ENCODE data around the gene GNAL. TPM values are rescaled to one million over a fixed set of nuclear protein-coding genes. Genes with fewer than 3 reads are reported as not detected.

The GNAL gene
- total RNA-seq, 1 experiment from 2014 or later: 4.6 TPM

DNA sequence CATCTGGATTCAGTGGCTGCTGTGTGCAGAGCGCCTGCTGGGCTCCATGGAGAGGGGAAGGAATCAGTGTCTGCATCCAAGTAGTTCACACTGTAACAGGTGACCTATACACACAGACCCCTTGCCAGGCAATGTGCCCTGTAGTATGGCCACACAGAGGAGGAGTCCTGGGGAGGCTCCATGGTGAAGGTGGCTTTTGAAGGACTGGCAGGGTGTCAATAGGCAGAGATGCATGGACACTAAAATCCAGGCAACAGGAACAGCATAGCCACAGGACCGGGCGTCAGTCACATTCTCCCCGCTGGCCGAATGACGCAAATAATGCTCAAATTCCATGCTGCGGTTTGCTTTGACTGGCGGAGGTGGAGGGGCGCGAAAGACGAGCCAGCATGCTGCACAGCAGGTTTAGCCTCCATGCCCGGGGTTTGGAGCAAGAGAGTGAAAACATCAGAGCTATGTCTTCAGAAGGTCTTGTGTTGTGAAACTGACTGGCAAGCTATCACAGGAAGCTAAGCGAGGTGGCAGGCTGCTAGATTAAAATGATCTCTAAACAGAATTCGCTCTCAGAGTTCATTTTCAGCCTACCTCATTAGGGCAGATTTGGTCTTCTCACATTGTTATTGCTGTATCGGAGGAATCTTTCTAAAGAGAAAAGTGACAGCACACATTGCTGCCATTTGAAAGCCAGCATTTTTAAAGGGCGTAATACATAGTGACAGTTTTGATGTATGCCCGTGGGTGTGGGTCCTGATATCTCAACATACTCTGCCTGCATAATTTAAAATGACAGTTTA, 161.0 kb downstream of the GNAL start:
- no TSS peak for BruUV-seq (replicated peaks)
- peak overlapping the region; percentile 87 for H3K4me2 ChIP-seq (ENCODE audit: low read length)
- H3K9ac ChIP-seq (ENCODE audit: low read length): peak overlapping the region; percentile 84

More for the DNA sequence above, 161.0 kb downstream of the GNAL start:
- CTCF ChIA-PET: no interaction called here
- Histone ChIP-seq H3K36me3 (ENCODE audit: control insufficient read depth in 1 of 2, insufficient read depth in 2 of 2, low read length in 2 of 2) (no peaks in the 10 kb centered on the region), H3K27me3 (ENCODE audit: insufficient read depth, low read length) (no peaks in the 10 kb centered on the region), H3K9me3 (ENCODE audit: control insufficient read depth in 1 of 2, insufficient read depth in 1 of 2, low read depth in 1 of 2, low read length in 2 of 2) (no peaks in the 10 kb centered on the region), H3K79me2 (ENCODE audit: insufficient read depth, low read length) (peaks cover 23% of the 10 kb centered on the region), H2AFZ (ENCODE audit: low read depth, low read length, poor library complexity, severe bottlenecking) (peak overlapping the region; percentile 89), H3K9me2 (ENCODE audit: insufficient read depth) (no peaks in the 10 kb centered on the region; the same call in 1 of the 2 replicates), H3K27ac (ENCODE audit: low read depth, low read length) (peak overlapping the region; percentile 32), H3K4me3 (replicated peaks in 1 of 2; ENCODE audit: low read depth in 1 of 2, low read length in 2 of 2) (peak overlapping the region; percentile 82 to 99), H4K20me1 (ENCODE audit: insufficient read depth) (no peaks in the 10 kb centered on the region), H3K4me1 (ENCODE audit: control insufficient read depth in 1 of 2, insufficient read depth in 2 of 2, low read length in 2 of 2) (peaks cover 18 to 40% of the 10 kb centered on the region in 2 experiments)
- intact Hi-C loops (cut with micrococcal nuclease): loop anchor here (2.0 kb wide), 2 partner anchors 59 to 131 kb away; partner anchors contain the start of genes IMPA2 and MPPE1
- POLR2A ChIA-PET: interaction anchor here (0.7 to 0.9 kb wide), 2 partner anchors 11 to 199 kb away, joined by 3 read pairs; no protein-coding TSS in a partner anchor
- no peak for TF ChIP-seq EZH2 (IDR thresholded peaks at IDR 0.05)
- peak; percentile 4 for TF ChIP-seq YY1 (IDR thresholded peaks at IDR 0.05; ENCODE audit: extremely low read depth, insufficient replicate concordance, low read depth, low read length)
- TF ChIP-seq SIN3A (IDR thresholded peaks at IDR 0.05; ENCODE audit: low read depth): no peak
- TF ChIP-seq POLR2AphosphoS5 (IDR thresholded peaks at IDR 0.05; ENCODE audit: low read depth, low read length): 0 out of 2 replicates have a peak, but pooled peaks have one; percentile 28
- no peak for TF ChIP-seq JUND (IDR thresholded peaks at IDR 0.05)
- TF ChIP-seq ELF1 (IDR thresholded peaks at IDR 0.05; ENCODE audit: borderline replicate concordance, low read depth): no peak
- no peak for TF ChIP-seq RAD21 (IDR thresholded peaks at IDR 0.05; ENCODE audit: low read depth)
- TF ChIP-seq, protein P1, sequence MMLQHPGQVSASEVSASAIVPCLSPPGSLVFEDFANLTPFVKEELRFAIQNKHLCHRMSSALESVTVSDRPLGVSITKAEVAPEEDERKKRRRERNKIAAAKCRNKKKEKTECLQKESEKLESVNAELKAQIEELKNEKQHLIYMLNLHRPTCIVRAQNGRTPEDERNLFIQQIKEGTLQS (IDR thresholded peaks at IDR 0.05): no peak
- peak; percentile 78 for TF ChIP-seq TCF7L2 (IDR thresholded peaks at IDR 0.05; ENCODE audit: borderline replicate concordance, extremely low read depth, insufficient read depth, insufficient read length)
- TF ChIP-seq, protein P2, sequence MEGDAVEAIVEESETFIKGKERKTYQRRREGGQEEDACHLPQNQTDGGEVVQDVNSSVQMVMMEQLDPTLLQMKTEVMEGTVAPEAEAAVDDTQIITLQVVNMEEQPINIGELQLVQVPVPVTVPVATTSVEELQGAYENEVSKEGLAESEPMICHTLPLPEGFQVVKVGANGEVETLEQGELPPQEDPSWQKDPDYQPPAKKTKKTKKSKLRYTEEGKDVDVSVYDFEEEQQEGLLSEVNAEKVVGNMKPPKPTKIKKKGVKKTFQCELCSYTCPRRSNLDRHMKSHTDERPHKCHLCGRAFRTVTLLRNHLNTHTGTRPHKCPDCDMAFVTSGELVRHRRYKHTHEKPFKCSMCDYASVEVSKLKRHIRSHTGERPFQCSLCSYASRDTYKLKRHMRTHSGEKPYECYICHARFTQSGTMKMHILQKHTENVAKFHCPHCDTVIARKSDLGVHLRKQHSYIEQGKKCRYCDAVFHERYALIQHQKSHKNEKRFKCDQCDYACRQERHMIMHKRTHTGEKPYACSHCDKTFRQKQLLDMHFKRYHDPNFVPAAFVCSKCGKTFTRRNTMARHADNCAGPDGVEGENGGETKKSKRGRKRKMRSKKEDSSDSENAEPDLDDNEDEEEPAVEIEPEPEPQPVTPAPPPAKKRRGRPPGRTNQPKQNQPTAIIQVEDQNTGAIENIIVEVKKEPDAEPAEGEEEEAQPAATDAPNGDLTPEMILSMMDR (IDR thresholded peaks at IDR 0.05 in 2 of 3, conservative IDR thresholded peaks at IDR 0.05 in 1 of 3; ENCODE audit: borderline replicate concordance in 1 of 3, insufficient read depth in 1 of 3, low read depth in 2 of 3, low read length in 2 of 3): no peak
- ATAC-seq (peak; percentile 60), DNase-seq (ENCODE audit: low read depth, low spot score) (peak; percentile 68)
- RAD21 ChIA-PET (ENCODE audit: low non-redundant PET in 1 of 2, low total read pairs in 2 of 2, uncharacterized antibody in 2 of 2, unreplicated experiment in 2 of 2): interaction anchor here in 1 of 2 experiments (1.0 kb wide), 1 partner anchor 53 kb away, joined by 3 read pairs; no protein-coding TSS in a partner anchor

Measured in HCT116 (cell line).